Neural progenitor cell (in vitro differentiated cells): Measurements from ENCODE around the gene OOSP3. TPM values are rescaled to one million over a fixed set of nuclear protein-coding genes. Genes with fewer than 3 reads are reported as not detected.

ENCODE experiments used
- DNase-seq: peaks from one replicate; pipeline ENCODE4 v3.0.0-alpha.2; 2016; ENCODE audit warnings: low spot score
- H2AFZ ChIP-seq: fragments of 200-600 bp; sonication (generic); replicated peaks from 2 replicates; pipeline ENCODE4 v1.6.1; 2016; ENCODE audit warnings: antibody characterized with exemption
- H3F3A ChIP-seq: fragments of 200-600 bp; sonication (generic); 2 replicates; pipeline ENCODE4 v1.6.1; 2016; ENCODE audit warnings: antibody characterized with exemption, low read depth
- H3K27ac ChIP-seq: fragments of 200-600 bp; sonication (generic); 2 replicates; pipeline ENCODE4 v1.5.1; 2016; ENCODE audit warnings: mild to moderate bottlenecking
- H3K27me3 ChIP-seq: fragments of 200-600 bp; sonication (generic); 2 replicates; pipeline ENCODE4 v1.6.1; 2016; ENCODE audit warnings: mild to moderate bottlenecking, moderate library complexity
- H3K36me3 ChIP-seq: fragments of 200-600 bp; sonication (generic); 2 replicates; pipeline ENCODE4 v1.5.1; 2016
- H3K4me1 ChIP-seq: fragments of 200-600 bp; sonication (generic); 2 replicates; pipeline ENCODE4 v1.6.1; 2016; ENCODE audit warnings: mixed run types
- H3K4me2 ChIP-seq: fragments of 200-600 bp; sonication (generic); 2 replicates; pipeline ENCODE4 v1.6.1; 2016
- H3K4me3 ChIP-seq: fragments of 200-600 bp; sonication (generic); 2 replicates; pipeline ENCODE4 v1.5.1; 2016
- H3K79me2 ChIP-seq: fragments of 200-600 bp; sonication (generic); 2 replicates; pipeline ENCODE4 v1.6.1; 2016; ENCODE audit warnings: low read depth
- H3K9ac ChIP-seq: fragments of 200-600 bp; sonication (generic); 2 replicates; pipeline ENCODE4 v1.6.1; 2016
- H3K9me3 ChIP-seq: fragments of 200-600 bp; sonication (generic); 2 replicates; pipeline ENCODE4 v1.5.1; 2016; ENCODE audit warnings: low read depth
- H4K20me1 ChIP-seq: fragments of 200-600 bp; sonication (generic); 2 replicates; pipeline ENCODE4 v1.6.1; 2016; ENCODE audit warnings: low read depth
- H3K27ac Mint-ChIP-seq: 3 replicates; pipeline ENCODE4 v1.8.0; 2021; ENCODE audit warnings: mixed read lengths
- H3K27me3 Mint-ChIP-seq: 2 replicates; pipeline ENCODE4 v1.8.0; 2022; ENCODE audit warnings: low read depth, mild to moderate bottlenecking, inconsistent platforms, moderate library complexity, mixed read lengths; ENCODE audit not compliant: insufficient read depth
- H3K36me3 Mint-ChIP-seq: 3 replicates; pipeline ENCODE4 v1.8.0; 2021; ENCODE audit warnings: mixed read lengths
- H3K4me1 Mint-ChIP-seq: 3 replicates; pipeline ENCODE4 v1.8.0; 2021; ENCODE audit warnings: mixed read lengths
- H3K4me3 Mint-ChIP-seq: 3 replicates; pipeline ENCODE4 v1.8.0; 2021; ENCODE audit warnings: mild to moderate bottlenecking, moderate library complexity, mixed read lengths
- H3K9me3 Mint-ChIP-seq: 3 replicates; pipeline ENCODE4 v1.8.0; 2020; ENCODE audit warnings: mixed read lengths
- EZH2 ChIP-seq: fragments of 200-600 bp; sonication (generic); IDR thresholded peaks from 2 replicates; pipeline ENCODE4 v1.6.1; 2017; ENCODE audit warnings: antibody characterized with exemption, mild to moderate bottlenecking, moderate library complexity
- EZH2phosphoT487 ChIP-seq: fragments of 200-600 bp; sonication (generic); IDR thresholded peaks from 2 replicates; pipeline ENCODE4 v1.6.1; 2017; ENCODE audit warnings: antibody characterized with exemption
- total RNA-seq: library from RNA; depleted of rRNA; stranded (reverse); fragments of >200 nt; gene quantifications from 2 replicates; pipeline ENCODE4 v1.2.3, GENCODE V29; 2015; ENCODE audit warnings: low replicate concordance
- TF ChIP-seq, protein P1 (sequence below): fragments of 200-600 bp; sonication (generic); IDR thresholded peaks from 2 replicates; pipeline ENCODE4 v1.5.1; 2017; ENCODE audit warnings: antibody characterized with exemption, mild to moderate bottlenecking

The OOSP3 gene
- total RNA-seq, 1 donor from 2014 or later = not detected

DNA sequence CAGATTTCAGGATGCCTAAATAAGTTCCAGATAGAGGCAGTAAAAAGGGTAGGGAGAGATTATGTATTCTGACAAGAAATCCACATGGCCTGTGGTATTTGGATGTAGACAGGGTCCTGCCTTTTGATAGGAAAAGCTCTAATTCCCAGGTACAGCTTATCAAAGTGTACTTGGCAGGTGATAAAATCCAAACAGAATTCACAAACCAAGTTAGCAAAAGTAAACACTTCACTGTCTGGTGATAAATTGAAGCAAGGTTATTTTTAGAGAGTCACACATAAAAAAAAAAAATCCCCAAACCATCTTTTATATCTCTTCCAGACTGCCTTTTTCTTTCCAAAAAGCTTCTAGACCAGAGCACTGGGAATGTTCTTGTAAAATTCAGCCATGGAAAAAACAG lies 39.0 kb upstream of the OOSP3 start:
- Histone ChIP-seq H3K27ac (no peak overlapping the region), H2AFZ (no peak overlapping the region), H3K4me1 (no peaks in the 10 kb centered on the region)

DNA sequence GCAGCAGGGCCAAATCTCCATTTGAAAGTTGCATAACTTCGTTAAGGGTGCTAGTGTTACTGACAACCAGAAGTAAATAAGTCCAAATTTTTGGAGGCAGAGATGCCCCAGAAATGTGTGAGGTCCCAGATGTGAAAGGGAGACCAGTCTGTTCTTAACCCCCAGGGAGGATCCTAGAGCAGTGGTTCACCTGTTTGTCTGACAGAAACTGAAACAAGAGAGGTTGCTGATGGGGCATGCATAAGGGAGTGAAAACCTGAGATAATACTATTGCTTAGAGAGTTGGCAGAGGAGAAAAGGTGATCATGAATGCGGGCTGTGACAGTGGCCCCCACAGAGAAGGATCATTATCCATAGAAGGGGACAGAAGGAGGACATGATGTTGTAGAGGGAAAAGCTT lies 37.1 kb upstream of the OOSP3 start:
- no peaks in the 10 kb centered on the region for H3K36me3 Mint-ChIP-seq

More for the DNA sequence above, 39.0 kb upstream of the OOSP3 start:
- H3K4me3 ChIP-seq = no peak overlapping the region
- no peak for TF ChIP-seq EZH2phosphoT487
- TF ChIP-seq, protein P1, sequence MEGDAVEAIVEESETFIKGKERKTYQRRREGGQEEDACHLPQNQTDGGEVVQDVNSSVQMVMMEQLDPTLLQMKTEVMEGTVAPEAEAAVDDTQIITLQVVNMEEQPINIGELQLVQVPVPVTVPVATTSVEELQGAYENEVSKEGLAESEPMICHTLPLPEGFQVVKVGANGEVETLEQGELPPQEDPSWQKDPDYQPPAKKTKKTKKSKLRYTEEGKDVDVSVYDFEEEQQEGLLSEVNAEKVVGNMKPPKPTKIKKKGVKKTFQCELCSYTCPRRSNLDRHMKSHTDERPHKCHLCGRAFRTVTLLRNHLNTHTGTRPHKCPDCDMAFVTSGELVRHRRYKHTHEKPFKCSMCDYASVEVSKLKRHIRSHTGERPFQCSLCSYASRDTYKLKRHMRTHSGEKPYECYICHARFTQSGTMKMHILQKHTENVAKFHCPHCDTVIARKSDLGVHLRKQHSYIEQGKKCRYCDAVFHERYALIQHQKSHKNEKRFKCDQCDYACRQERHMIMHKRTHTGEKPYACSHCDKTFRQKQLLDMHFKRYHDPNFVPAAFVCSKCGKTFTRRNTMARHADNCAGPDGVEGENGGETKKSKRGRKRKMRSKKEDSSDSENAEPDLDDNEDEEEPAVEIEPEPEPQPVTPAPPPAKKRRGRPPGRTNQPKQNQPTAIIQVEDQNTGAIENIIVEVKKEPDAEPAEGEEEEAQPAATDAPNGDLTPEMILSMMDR = no peak
- TF ChIP-seq EZH2 = no peak
- H3K36me3 ChIP-seq = no peaks in the 10 kb centered on the region
- no peak for DNase-seq
- H3F3A ChIP-seq = no peaks in the 10 kb centered on the region
- no peaks in the 10 kb centered on the region for H3K9me3 Mint-ChIP-seq
- no peaks in the 10 kb centered on the region for H3K36me3 Mint-ChIP-seq
- peaks cover 4% of the 10 kb centered on the region for H3K27me3 Mint-ChIP-seq
- H3K27me3 ChIP-seq = no peaks in the 10 kb centered on the region
- H3K9me3 ChIP-seq = no peaks in the 10 kb centered on the region
- no peaks in the 10 kb centered on the region for H4K20me1 ChIP-seq
- H3K4me1 Mint-ChIP-seq = no peaks in the 10 kb centered on the region
- H3K4me3 Mint-ChIP-seq = no peak overlapping the region
- H3K27ac Mint-ChIP-seq = no peak overlapping the region
- no peak overlapping the region for H3K4me2 ChIP-seq
- no peak overlapping the region for H3K9ac ChIP-seq
- no peaks in the 10 kb centered on the region for H3K79me2 ChIP-seq

DNA sequence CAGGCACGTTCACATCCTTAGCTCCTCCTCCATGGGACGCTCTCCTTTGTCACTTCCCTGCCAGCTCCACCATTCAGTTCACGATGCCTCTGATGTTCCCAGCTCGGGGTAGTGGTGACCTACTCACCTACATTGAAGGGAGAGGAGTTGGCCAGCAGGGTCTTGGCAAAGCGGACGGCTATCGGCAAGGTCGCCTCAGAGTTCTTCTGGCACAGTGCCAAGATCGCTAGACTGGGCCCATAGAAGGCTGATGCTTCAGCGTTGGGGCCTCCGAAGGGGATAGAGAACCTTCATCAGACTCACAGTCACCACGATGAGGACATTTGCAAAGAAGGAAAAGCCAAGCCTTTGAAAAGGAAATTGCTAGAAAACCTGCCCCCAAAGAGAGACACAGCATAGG lies 36.3 kb upstream of the OOSP3 start:
- H3K36me3 ChIP-seq = no peaks in the 10 kb centered on the region
- H3K4me1 Mint-ChIP-seq = no peaks in the 10 kb centered on the region
- no peak overlapping the region for H3K27ac ChIP-seq
- H3K27ac Mint-ChIP-seq = no peak overlapping the region
- H2AFZ ChIP-seq = no peak overlapping the region
- H3K9ac ChIP-seq = no peak overlapping the region
- no peaks in the 10 kb centered on the region for H3K79me2 ChIP-seq
- no peak for DNase-seq
- H3K36me3 Mint-ChIP-seq = no peaks in the 10 kb centered on the region
- no peak overlapping the region for H3K4me2 ChIP-seq
- no peaks in the 10 kb centered on the region for H3K9me3 ChIP-seq
- H3K9me3 Mint-ChIP-seq = no peaks in the 10 kb centered on the region
- TF ChIP-seq, protein P1 = no peak
- no peak for TF ChIP-seq EZH2
- TF ChIP-seq EZH2phosphoT487 = no peak
- peaks cover 4% of the 10 kb centered on the region for H3K27me3 Mint-ChIP-seq
- H3K4me3 Mint-ChIP-seq = no peak overlapping the region
- H3F3A ChIP-seq = no peaks in the 10 kb centered on the region
- no peaks in the 10 kb centered on the region for H4K20me1 ChIP-seq
- no peaks in the 10 kb centered on the region for H3K4me1 ChIP-seq
- no peak overlapping the region for H3K4me3 ChIP-seq
- no peaks in the 10 kb centered on the region for H3K27me3 ChIP-seq

More for the DNA sequence above, 37.1 kb upstream of the OOSP3 start:
- H3K27ac ChIP-seq = no peak overlapping the region
- H3F3A ChIP-seq = no peaks in the 10 kb centered on the region
- H3K36me3 ChIP-seq = no peaks in the 10 kb centered on the region
- H3K9me3 ChIP-seq = no peaks in the 10 kb centered on the region
- no peak overlapping the region for H3K4me3 Mint-ChIP-seq
- H4K20me1 ChIP-seq = no peaks in the 10 kb centered on the region
- no peaks in the 10 kb centered on the region for H3K4me1 Mint-ChIP-seq
- H3K4me2 ChIP-seq = no peak overlapping the region
- H3K27me3 Mint-ChIP-seq = peaks cover 4% of the 10 kb centered on the region
- H3K27ac Mint-ChIP-seq = no peak overlapping the region
- DNase-seq = no peak
- no peaks in the 10 kb centered on the region for H3K9me3 Mint-ChIP-seq
- H3K4me3 ChIP-seq = no peak overlapping the region
- no peak overlapping the region for H3K9ac ChIP-seq
- no peaks in the 10 kb centered on the region for H3K27me3 ChIP-seq
- H2AFZ ChIP-seq = no peak overlapping the region
- H3K4me1 ChIP-seq = no peaks in the 10 kb centered on the region
- H3K79me2 ChIP-seq = no peaks in the 10 kb centered on the region
- TF ChIP-seq, protein P1 = no peak
- TF ChIP-seq EZH2 (no peak), EZH2phosphoT487 (no peak)
